Measurements from ENCODE around the gene FAM174C. TPM values are rescaled to one million over a fixed set of nuclear protein-coding genes. Genes with fewer than 3 reads are reported as not detected.

The FAM174C gene
- polyA plus RNA-seq, 1 of the 3 experiments (the other 2 are of a cell fraction): 78.0 TPM

- H3K36me3 ChIP-seq (replicated peaks in 1 of 2; ENCODE audit: control insufficient read depth in 1 of 2, insufficient read depth in 2 of 2, low read length in 1 of 2): no peaks in the 10 kb centered on the region
- H2AFZ ChIP-seq (ENCODE audit: low read depth): no peak overlapping the region
- ChIA-PET CTCF (no interaction called here), POLR2A (no interaction called here)
- H3K4me3 ChIP-seq (ENCODE audit: low read depth in 2 of 2, low read length in 1 of 2): no peak overlapping the region
- H3K27me3 ChIP-seq (ENCODE audit: insufficient read depth): no peaks in the 10 kb centered on the region
- no peaks in the 10 kb centered on the region for H4K20me1 ChIP-seq (ENCODE audit: insufficient read depth)
- 82% methylated on average over 10 of the region's 35 CpGs for WGBS (ENCODE audit: low lambda C conversion rate)
- no peaks in the 10 kb centered on the region for H3K9me2 ChIP-seq
- no peak for DNase-seq
- no peak overlapping the region for H3K4me2 ChIP-seq
- H3F3A ChIP-seq (replicated peaks; ENCODE audit: insufficient read depth): no peaks in the 10 kb centered on the region
- no peaks in the 10 kb centered on the region for H3K9me3 ChIP-seq
- H3K9ac ChIP-seq: no peak overlapping the region
- TF ChIP-seq FOSL2 (IDR thresholded peaks at IDR 0.05; ENCODE audit: borderline replicate concordance, low read depth) (no peak), ELF1 (IDR thresholded peaks at IDR 0.05) (no peak), TCF12 (IDR thresholded peaks at IDR 0.05) (no peak), JUND (IDR thresholded peaks at IDR 0.05) (no peak), NRF1 (IDR thresholded peaks at IDR 0.05; ENCODE audit: low read depth, low read length) (no peak), MAX (IDR thresholded peaks at IDR 0.05; ENCODE audit: low read depth) (no peak), USF1 (IDR thresholded peaks at IDR 0.05; ENCODE audit: borderline replicate concordance, low read depth) (no peak), IRF3 (IDR thresholded peaks at IDR 0.05; ENCODE audit: low read depth, low read length) (no peak), RAD21 (IDR thresholded peaks at IDR 0.05; ENCODE audit: low read length) (no peak), SIN3A (IDR thresholded peaks at IDR 0.05; ENCODE audit: borderline replicate concordance, low read depth, low read length) (no peak), MEF2A (IDR thresholded peaks at IDR 0.05; ENCODE audit: borderline replicate concordance, low read depth) (no peak), CHD2 (IDR thresholded peaks at IDR 0.05; ENCODE audit: low read length, partially characterized antibody) (no peak)
- TF ChIP-seq, protein P1, sequence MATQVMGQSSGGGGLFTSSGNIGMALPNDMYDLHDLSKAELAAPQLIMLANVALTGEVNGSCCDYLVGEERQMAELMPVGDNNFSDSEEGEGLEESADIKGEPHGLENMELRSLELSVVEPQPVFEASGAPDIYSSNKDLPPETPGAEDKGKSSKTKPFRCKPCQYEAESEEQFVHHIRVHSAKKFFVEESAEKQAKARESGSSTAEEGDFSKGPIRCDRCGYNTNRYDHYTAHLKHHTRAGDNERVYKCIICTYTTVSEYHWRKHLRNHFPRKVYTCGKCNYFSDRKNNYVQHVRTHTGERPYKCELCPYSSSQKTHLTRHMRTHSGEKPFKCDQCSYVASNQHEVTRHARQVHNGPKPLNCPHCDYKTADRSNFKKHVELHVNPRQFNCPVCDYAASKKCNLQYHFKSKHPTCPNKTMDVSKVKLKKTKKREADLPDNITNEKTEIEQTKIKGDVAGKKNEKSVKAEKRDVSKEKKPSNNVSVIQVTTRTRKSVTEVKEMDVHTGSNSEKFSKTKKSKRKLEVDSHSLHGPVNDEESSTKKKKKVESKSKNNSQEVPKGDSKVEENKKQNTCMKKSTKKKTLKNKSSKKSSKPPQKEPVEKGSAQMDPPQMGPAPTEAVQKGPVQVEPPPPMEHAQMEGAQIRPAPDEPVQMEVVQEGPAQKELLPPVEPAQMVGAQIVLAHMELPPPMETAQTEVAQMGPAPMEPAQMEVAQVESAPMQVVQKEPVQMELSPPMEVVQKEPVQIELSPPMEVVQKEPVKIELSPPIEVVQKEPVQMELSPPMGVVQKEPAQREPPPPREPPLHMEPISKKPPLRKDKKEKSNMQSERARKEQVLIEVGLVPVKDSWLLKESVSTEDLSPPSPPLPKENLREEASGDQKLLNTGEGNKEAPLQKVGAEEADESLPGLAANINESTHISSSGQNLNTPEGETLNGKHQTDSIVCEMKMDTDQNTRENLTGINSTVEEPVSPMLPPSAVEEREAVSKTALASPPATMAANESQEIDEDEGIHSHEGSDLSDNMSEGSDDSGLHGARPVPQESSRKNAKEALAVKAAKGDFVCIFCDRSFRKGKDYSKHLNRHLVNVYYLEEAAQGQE (IDR thresholded peaks at IDR 0.05; ENCODE audit: low read depth, low read length): no peak
- no peak overlapping the region for H3K27ac ChIP-seq (ENCODE audit: low read depth in 2 of 2, low read length in 1 of 2)
- no peaks in the 10 kb centered on the region for H3K79me2 ChIP-seq (ENCODE audit: insufficient read depth)
- no peaks in the 10 kb centered on the region for H3K4me1 ChIP-seq (ENCODE audit: control insufficient read depth in 1 of 2, insufficient read depth in 2 of 2, low read depth in 1 of 2, low read length in 1 of 2)
Measured at GRCh38 chr19:1293782-1294604, 18.7 kb downstream of the FAM174C start.

All from SK-N-SH (cell line).